K562 (cell line): ENCODE results near the gene TUBB2A. TPM values are rescaled to one million over a fixed set of nuclear protein-coding genes. Genes with fewer than 3 reads are reported as not detected.

ENCODE experiments used
- CREBBP ChIP-seq: IDR thresholded peaks from one replicate; pipeline ENCODE4 v1.6.1; 2012; ENCODE audit warnings: low read depth, mild to moderate bottlenecking, control low read depth, inconsistent platforms, low read length
- CREM ChIP-seq: IDR thresholded peaks from 2 replicates; pipeline ENCODE4 v1.6.1; 2014; ENCODE audit warnings: antibody characterized with exemption, low read depth
- E2F6 ChIP-seq, 2 experiments: IDR thresholded peaks; 2 replicates each; pipeline ENCODE4 v1.6.1; 2011; ENCODE audit warnings: borderline replicate concordance in 1 of 2, control low read depth in 1 of 2, low read depth in 1 of 2, low read length in 1 of 2, mild to moderate bottlenecking in 1 of 2, mixed read lengths in 1 of 2, moderate library complexity in 1 of 2; ENCODE audit not compliant: insufficient read depth in 1 of 2, insufficient read length in 1 of 2, poor library complexity in 1 of 2, severe bottlenecking in 1 of 2; ENCODE audit errors: extremely low read depth in 1 of 2
- EHMT2 ChIP-seq: fragments of 450-650 bp; IDR thresholded peaks from 2 replicates; pipeline ENCODE4 v1.6.1; 2018; ENCODE audit warnings: antibody characterized with exemption
- FIP1L1 ChIP-seq: fragments of 200-400 bp; formaldehyde crosslinking; IDR thresholded peaks from 2 replicates; pipeline ENCODE4 v1.6.1; 2018; ENCODE audit warnings: mild to moderate bottlenecking, low read depth, low read length; ENCODE audit not compliant: poor library complexity, severe bottlenecking
- GATAD2A ChIP-seq: fragments of 450-650 bp; IDR thresholded peaks from 2 replicates; pipeline ENCODE4 v1.6.1; 2017
- HMG20B ChIP-seq: fragments of 250-450 bp; sonication (Bioruptor Pico); IDR thresholded peaks from 2 replicates; pipeline ENCODE4 v1.5.0; 2021; ENCODE audit warnings: mild to moderate bottlenecking
- HNRNPUL1 ChIP-seq: fragments of 200-400 bp; formaldehyde crosslinking; IDR thresholded peaks from 2 replicates; pipeline ENCODE4 v1.6.1; 2017; ENCODE audit warnings: low read length
- IRF2 ChIP-seq: sonication (generic); formaldehyde crosslinking; IDR thresholded peaks from 2 replicates; pipeline ENCODE4 v1.8.1; 2022; ENCODE audit warnings: mild to moderate bottlenecking, missing genetic modification reagents
- KDM4B ChIP-seq, 2 experiments: fragments of 450-650 bp in 1 of 2; sonication (generic) in 1 of 2; IDR thresholded peaks; 2 replicates each; pipeline ENCODE4 v1.6.1; 2016 to 2017; ENCODE audit warnings: borderline replicate concordance in 2 of 2, antibody characterized with exemption in 1 of 2, low read depth in 1 of 2, mild to moderate bottlenecking in 1 of 2
- MIER1 ChIP-seq: fragments of 450-650 bp; IDR thresholded peaks from 2 replicates; pipeline ENCODE4 v1.6.1; 2016; ENCODE audit warnings: antibody characterized with exemption, mild to moderate bottlenecking, low read depth
- MITF ChIP-seq: IDR thresholded peaks from 2 replicates; pipeline ENCODE4 v1.6.1; 2014; ENCODE audit warnings: antibody characterized with exemption
- NFXL1 ChIP-seq: fragments of 450-650 bp; formaldehyde crosslinking; IDR thresholded peaks from 2 replicates; pipeline ENCODE4 v1.4.0; 2021; ENCODE audit warnings: mild to moderate bottlenecking
- RCOR1 ChIP-seq, 2 experiments: IDR thresholded peaks; 2 replicates each; pipeline ENCODE4 v1.6.1; 2012; ENCODE audit warnings: low read depth in 2 of 2, low read length in 2 of 2, borderline replicate concordance in 1 of 2, improper control_type of control experiment in 1 of 2
- RHOXF2B ChIP-seq: fragments of 250-450 bp; sonication (Bioruptor Pico); conservative IDR thresholded peaks from 2 replicates; pipeline ENCODE4 v1.5.1; 2021
- RNF219 ChIP-seq: fragments of 250-450 bp; sonication (Bioruptor Pico); IDR thresholded peaks from 2 replicates; pipeline ENCODE4 v1.5.0; 2022; ENCODE audit warnings: mild to moderate bottlenecking
- SMAD2 ChIP-seq: fragments of 150-350 bp; IDR thresholded peaks from 2 replicates; pipeline ENCODE4 v1.6.1; 2014; ENCODE audit warnings: low read depth, mild to moderate bottlenecking, low read length
- ZNF12 ChIP-seq: sonication (generic); formaldehyde crosslinking; IDR thresholded peaks from 2 replicates; pipeline ENCODE4 v1.4.0; 2020; ENCODE audit warnings: mild to moderate bottlenecking, missing genetic modification reagents
- ZNF174 ChIP-seq: fragments of 250-450 bp; sonication (Bioruptor Pico); IDR thresholded peaks from 2 replicates; pipeline ENCODE4 v1.4.0; 2020; ENCODE audit warnings: mild to moderate bottlenecking
- ZNF263 ChIP-seq: sonication (generic); formaldehyde crosslinking; IDR thresholded peaks from 2 replicates; pipeline ENCODE4 v1.8.0; 2022; ENCODE audit warnings: mild to moderate bottlenecking, missing genetic modification reagents, borderline replicate concordance
- ZNF57 ChIP-seq: fragments of 450-650 bp; formaldehyde crosslinking; IDR thresholded peaks from 2 replicates; pipeline ENCODE4 v1.4.0; 2020; ENCODE audit warnings: mild to moderate bottlenecking, moderate library complexity
- ZNF583 ChIP-seq: fragments of 250-450 bp; sonication (Bioruptor Pico); IDR thresholded peaks from 2 replicates; pipeline ENCODE4 v1.4.0; 2020
- polyA plus RNA-seq, 8 experiments: library from polyadenylated mRNA; depleted of rRNA in 4 of 8; stranded (reverse) in 5 of 8; unstranded in 3 of 8; fragments of >200 nt; fragmentation: Nextera tagmentation in 2 of 8; fragmentation: Illumina TruSeq in 1 of 8; extraction: Ambion mirVana in 2 of 8; extraction: Trizol in 1 of 8; gene quantifications; 2 replicates each; pipeline versions ENCODE4 v1.2.1 to v1.2.3, GENCODE V29; 2011 to 2014; ENCODE audit warnings: inconsistent platforms in 1 of 8, missing spikeins in 1 of 8
- total RNA-seq, 7 experiments: library from RNA; depleted of rRNA in 6 of 7; stranded (reverse); fragments of >200 nt in 6 of 7; fragmentation: Illumina TruSeq in 2 of 7; extraction: Trizol in 2 of 7; gene quantifications; 2 replicates each; pipeline versions ENCODE4 v1.2.1 to v1.2.3, GENCODE V29; 2011 to 2021; ENCODE audit warnings: low replicate concordance in 1 of 7
- TF ChIP-seq, protein P1 (sequence below): fragments of 450-650 bp; IDR thresholded peaks from 2 replicates; pipeline ENCODE4 v1.7.0; 2016; ENCODE audit warnings: borderline replicate concordance

TUBB2A gene
- total and polyA plus RNA-seq, 9 of the 15 experiments (the other 6 are each of a cell fraction or from before 2014, with no cell fraction given), result 3.6 to 92.1 (median 45.6) TPM

DNA sequence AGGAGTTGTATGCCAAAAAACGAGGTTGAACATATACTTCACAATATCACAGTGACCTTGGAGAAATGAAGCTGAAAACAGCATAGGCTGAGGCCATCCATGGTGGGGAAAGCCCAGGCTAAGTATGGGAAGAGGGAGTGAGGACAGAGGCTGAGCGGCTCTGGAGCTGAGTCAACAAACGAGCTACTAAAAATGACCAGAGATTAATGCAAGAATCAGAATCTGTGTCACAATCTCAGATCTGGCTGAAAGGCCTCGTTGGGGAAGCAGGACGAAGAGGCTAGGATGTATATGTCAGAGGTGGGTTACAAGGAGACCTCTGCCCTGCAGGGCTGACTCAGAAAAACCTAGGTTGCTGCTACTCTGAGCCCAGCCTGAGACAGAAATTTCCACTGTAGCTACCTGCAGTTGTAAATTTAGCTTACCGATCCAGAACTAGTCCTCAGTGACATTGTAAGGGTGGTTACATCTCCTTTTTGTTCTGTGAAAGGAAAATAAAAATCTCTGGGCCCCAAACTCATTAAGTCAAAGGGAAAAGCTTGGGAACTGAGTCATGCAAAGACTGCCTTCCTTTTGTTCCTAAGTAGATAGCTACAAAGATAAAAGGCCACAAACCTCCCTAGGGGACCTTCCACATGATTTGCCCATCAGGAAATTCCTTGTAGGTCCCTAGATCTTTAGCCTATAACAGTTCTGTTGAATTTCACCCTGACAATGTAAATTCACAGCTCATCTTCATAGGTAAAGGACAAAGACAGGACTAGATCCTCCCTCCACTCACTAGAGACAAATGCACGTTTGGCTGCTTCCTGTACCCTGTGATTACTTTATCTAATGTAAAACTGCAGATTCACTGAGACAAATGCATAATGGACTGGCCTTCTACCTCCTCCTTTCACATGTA is 8.5 kb upstream of the TUBB2A start (continued):
- TF ChIP-seq SMAD2 (no peak), RNF219 (CRISPR knock-in tag) (no peak), ZNF12 (CRISPR knock-in tag) (no peak), HNRNPUL1 (no peak), FIP1L1 (no peak), HMG20B (CRISPR knock-in tag) (no peak), CREM (no peak), KDM4B (IDR thresholded peaks at IDR 0.05; ENCODE audit: borderline replicate concordance in 2 of 2, low read depth in 1 of 2) (no peak), GATAD2A (peak; percentile 52; the same call in 1 of the 2 replicates), MIER1 (no peak), RHOXF2B (CRISPR knock-in tag) (no peak), CREBBP (no peak), NFXL1 (CRISPR knock-in tag) (no peak), E2F6 (IDR thresholded peaks at IDR 0.05; ENCODE audit: borderline replicate concordance in 1 of 2, extremely low read depth in 1 of 2, insufficient read depth in 1 of 2, insufficient read length in 1 of 2, low read depth in 1 of 2, low read length in 1 of 2, poor library complexity in 1 of 2, severe bottlenecking in 1 of 2) (no peak), ZNF583 (CRISPR knock-in tag) (no peak), IRF2 (CRISPR knock-in tag) (no peak), RCOR1 (IDR thresholded peaks at IDR 0.05; ENCODE audit: borderline replicate concordance in 1 of 2, low read depth in 2 of 2, low read length in 2 of 2) (peak in 1 of 2 experiments; percentile 64; a peak in 2 of 4 replicates), EHMT2 (no peak), ZNF174 (no peak), MITF (no peak), ZNF263 (CRISPR knock-in tag) (no peak), ZNF57 (no peak)
- TF ChIP-seq, protein P1, sequence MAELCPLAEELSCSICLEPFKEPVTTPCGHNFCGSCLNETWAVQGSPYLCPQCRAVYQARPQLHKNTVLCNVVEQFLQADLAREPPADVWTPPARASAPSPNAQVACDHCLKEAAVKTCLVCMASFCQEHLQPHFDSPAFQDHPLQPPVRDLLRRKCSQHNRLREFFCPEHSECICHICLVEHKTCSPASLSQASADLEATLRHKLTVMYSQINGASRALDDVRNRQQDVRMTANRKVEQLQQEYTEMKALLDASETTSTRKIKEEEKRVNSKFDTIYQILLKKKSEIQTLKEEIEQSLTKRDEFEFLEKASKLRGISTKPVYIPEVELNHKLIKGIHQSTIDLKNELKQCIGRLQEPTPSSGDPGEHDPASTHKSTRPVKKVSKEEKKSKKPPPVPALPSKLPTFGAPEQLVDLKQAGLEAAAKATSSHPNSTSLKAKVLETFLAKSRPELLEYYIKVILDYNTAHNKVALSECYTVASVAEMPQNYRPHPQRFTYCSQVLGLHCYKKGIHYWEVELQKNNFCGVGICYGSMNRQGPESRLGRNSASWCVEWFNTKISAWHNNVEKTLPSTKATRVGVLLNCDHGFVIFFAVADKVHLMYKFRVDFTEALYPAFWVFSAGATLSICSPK, result no peak
